ENCODE measurements around the gene CRB1.

Gene CRB1

DNA sequence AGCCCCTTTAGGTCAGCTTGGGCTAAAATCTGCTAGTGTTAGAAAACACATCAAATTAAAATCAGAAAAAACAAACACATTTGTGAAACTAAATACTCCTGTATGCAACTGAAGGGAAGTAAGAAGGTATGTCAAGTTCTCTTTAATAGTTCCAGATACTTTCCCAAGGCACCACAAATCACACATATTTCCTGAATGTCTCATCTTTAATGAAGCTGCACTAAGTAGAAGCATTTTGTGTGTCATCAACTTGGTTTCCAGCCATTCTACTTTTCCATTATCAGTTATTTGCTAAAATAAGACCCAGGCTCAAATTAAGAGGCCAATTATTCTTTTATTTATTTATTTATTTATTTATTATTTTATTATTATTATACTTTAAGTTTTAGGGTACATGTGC lies 34.7 kb downstream of the CRB1 start:
- DNase-seq (ENCODE audit: low read depth, low spot score) = no peak

GRCh38 chr1:197303463-197303862 lies 35.4 kb downstream of the CRB1 start:
- no peak overlapping the region for H3K27ac ChIP-seq
- DNase-seq (ENCODE audit: low read depth, low spot score) = no peak

More for the DNA sequence above, 34.7 kb downstream of the CRB1 start:
- H3K27ac ChIP-seq = no peak overlapping the region

DNA sequence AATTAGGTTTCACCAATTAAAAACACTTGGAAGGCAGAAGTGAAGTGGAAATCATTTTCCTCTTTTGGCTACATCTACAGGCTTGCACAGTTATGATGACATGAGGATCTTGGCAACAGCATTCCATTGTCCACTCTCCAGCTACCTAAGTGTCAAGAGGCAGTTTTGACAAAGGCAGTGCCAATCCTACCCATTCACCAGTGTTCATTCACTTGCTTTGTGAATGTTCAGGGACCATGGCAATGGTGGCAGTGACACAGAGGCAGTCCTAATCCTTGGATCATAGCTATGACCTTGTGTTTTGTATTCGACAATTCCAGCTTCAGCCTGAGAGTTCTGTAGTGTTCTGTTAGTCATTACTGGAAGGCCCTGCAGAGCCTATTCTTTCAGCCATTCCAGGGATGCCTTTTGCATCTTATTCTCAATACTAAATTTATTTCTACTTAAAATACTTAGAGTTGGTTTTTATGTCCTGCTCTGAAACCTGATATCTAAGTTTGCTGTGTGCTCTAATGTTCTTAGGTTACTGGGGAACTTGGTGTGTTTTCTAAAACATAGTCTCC lies 36.7 kb downstream of the CRB1 start:
- H3K27ac ChIP-seq = no peak overlapping the region
- no peak for DNase-seq (ENCODE audit: low read depth, low spot score)

DNA sequence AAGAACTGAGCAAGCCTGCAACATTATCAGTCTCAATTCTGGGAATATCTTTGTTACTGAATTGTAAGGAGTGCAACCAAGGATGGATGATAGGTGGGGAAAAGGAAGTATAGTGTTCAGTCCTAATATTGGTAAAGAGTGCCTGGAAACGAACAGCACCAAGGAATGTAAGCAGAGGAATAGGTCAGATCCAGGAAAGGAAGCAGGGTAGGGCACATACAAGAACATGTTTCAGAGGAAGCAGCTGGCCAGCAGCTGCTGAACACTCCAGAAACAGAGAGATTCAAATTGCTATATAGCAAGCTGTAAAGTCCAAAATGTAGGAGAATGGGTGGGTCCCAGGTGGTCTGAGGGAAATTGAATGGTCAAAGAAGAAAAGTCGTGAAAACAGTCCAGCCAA lies 37.9 kb downstream of the CRB1 start:
- no peak for DNase-seq (ENCODE audit: low read depth, low spot score)
- no peak overlapping the region for H3K27ac ChIP-seq

DNA sequence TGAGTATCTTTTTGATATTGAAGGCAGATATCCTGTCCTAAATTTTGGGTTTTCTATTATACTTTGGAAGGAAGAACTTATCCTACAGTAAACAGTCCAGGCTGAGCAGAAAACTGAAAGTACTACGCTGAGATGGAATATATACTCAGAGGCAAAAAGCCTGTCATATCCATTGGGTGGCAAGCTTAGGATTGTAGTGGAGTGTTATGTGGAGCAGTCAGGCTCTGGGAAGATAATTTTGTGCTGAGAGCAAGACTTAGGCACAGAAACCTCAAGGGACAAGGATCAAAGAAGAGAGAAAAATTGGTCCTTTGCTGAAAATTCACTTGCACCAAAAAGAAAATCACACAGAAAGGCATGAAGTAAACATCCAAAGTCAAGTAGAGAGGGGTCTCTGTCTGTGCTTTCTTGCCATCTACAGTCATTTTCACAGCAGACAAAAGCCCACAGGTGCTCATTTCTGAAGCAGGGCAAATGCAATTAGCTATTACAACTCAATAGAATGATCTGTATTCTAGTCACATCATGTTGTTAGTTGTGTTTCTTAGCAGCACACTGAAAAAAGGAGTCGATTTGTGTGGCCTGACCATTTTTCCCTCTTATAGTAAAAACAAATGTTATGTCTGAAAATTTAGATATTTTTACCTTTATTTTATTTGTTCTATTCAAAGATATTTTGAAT lies 38.5 kb downstream of the CRB1 start:
- no peak overlapping the region for H3K27ac ChIP-seq
- no peak for DNase-seq (ENCODE audit: low read depth, low spot score)

DNA sequence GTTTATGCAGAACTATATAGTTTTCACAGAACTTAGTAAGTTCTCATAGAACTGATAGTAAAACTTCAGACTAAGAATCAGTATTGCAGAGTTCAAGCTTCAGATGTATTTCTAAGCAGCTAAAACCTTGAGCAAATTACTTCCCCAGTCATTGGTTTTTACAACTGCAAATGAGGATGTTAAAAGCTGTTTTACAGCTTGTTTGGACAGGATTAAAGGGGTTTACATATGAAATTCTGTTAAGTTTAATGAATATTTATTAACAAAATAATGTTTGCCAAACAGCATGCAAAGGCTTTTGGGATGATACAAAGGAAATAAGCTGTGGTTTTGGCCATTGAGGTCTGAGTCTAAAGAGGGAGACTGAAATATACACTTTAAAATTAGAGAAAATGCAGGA lies 39.1 kb downstream of the CRB1 start:
- DNase-seq (ENCODE audit: low read depth, low spot score) = no peak
- no peak overlapping the region for H3K27ac ChIP-seq

GRCh38 chr1:197307551-197307950 lies 39.5 kb downstream of the CRB1 start:
- H3K27ac ChIP-seq = no peak overlapping the region
- DNase-seq (ENCODE audit: low read depth, low spot score) = no peak

GRCh38 chr1:197311081-197311480 lies 43.0 kb downstream of the CRB1 start:
- no peak for DNase-seq (ENCODE audit: low read depth, low spot score)
- H3K27ac ChIP-seq = no peak overlapping the region

DNA sequence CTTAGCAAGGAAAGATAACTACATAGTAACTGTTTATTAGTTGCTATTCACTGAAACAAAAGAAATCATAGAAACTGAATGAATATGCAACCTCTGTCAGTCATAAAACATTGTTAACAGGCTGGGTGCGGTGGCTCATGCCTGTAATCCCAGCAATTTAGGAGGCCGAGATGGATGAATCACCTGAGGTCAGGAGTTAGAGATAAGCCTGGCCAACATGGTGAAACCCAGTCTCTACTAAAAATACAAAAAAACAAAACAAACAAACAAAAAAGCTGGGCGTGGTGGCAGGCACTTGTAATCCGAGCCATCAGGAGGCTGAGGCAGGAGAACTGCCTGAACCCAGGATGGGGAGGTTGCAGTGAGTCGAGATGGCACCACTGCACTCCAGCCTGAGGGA lies 44.1 kb downstream of the CRB1 start:
- peak; percentile 5 for DNase-seq (ENCODE audit: low read depth, low spot score)
- no peak overlapping the region for H3K27ac ChIP-seq

DNA sequence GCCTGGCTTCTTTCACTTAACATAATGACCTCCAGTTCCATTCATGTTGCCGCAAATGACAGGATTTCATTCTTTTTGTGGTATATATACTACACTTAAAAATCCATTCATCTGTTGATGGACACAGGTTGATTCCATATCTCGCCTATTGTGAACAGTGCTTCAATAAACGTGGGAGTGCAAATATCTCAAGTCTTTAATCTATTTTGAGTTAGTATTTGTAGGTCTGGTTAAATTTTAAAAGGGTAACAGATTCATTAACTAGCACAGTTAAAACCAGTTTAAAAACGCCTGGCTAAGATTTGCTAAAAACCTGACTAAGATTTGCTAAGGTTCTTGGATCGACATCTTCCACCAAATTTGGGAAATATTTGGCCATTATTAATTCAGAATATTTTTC lies 45.7 kb downstream of the CRB1 start:
- H3K27ac ChIP-seq = no peak overlapping the region
- no peak for DNase-seq (ENCODE audit: low read depth, low spot score)

GRCh38 chr1:197314682-197315081 lies 46.6 kb downstream of the CRB1 start:
- DNase-seq (ENCODE audit: low read depth, low spot score) = no peak
- no peak overlapping the region for H3K27ac ChIP-seq

DNA sequence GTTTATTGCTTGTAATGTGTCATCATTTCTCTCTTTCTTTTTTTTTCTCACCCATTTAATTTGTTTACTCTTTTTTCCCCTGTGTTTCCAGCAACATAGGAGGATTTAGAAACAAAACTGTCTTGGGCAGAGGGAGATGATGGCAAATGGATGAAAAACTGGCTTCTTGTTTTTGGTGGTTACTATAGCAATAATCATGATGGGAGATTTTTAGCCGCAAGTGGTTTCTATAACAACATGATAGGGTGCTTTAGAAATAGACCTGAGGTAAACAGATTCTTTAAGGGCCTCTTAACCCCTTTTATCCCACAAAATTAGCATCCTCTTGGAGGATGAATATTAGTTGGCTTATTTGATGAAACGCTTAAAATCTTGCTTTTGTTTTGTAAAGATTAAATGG lies 51.6 kb downstream of the CRB1 start:
- no peak overlapping the region for H3K27ac ChIP-seq
- DNase-seq (ENCODE audit: low read depth, low spot score) = no peak

DNA sequence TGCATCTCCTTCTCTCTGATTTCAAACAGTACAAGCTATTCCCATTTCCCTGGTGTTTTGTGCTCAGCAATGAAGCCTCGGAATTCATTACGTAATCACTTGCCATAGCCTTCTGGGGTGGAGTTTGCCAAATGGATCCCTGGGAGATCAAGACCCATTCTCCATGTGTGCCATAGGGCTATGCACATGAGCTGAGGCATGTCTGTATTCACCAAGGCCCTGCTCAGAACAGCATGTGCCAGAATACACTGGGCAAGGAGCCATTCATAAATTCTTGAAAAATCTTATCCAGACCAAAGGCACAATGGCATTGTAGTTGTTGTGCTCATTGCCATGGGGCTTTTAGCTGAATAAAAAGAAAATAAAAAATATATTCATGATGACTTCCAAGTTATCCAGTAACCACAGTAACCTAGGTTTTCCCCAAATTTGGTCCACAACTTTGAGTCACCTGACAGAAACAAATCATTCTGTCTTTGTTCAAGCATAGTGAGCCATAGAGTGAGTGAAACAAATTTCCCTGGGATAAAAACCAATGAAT lies 53.0 kb downstream of the CRB1 start:
- peak; percentile 31 for DNase-seq (ENCODE audit: low read depth, low spot score)
- H3K27ac ChIP-seq = peak overlapping the region; percentile 27

DNA sequence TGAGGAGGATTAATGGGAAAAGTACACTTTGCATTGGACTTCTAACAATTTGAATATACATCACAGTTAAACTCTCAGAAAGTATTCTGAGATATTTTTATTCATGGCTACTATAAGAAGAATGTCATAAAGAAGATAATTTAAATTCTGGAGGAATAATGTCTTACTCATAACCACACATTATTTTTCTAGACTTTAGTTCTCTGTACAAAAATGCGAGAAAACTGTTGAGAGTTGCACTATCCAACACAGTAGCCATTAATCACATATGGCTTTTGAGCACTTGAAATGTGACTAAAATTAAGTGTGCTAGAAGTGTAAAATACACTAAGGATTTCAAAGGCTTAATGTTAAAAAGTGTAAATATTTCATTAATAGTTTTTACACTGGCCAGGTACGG lies 53.8 kb downstream of the CRB1 start:
- DNase-seq (ENCODE audit: low read depth, low spot score) = no peak
- no peak overlapping the region for H3K27ac ChIP-seq

GRCh38 chr1:197327776-197328364 lies 59.8 kb downstream of the CRB1 start:
- DNase-seq (ENCODE audit: low read depth, low spot score) = no peak
- no peak overlapping the region for H3K27ac ChIP-seq

- DNase-seq (ENCODE audit: low read depth, low spot score) = no peak
Observed at GRCh38 chr1:197330213-197330612, 62.2 kb downstream of the CRB1 start.

DNA sequence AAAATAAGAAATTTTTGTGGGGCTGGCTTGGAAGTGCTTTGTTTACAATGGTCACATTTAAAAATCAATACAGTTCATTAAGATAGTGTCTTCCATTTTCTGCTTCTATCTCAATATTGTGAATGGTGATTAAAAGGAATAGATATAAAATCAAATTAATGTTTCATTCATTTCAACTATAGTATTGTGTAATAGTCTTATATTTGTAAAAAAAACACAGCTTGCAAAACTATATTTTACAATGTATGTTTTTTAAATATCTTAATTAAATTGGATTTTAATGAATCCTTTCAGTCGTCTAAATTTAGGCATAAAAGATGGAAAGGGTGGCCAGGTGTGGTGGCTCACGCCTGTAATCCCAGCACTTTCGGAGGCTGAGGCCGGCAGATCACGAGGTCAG lies 63.5 kb downstream of the CRB1 start:
- H3K27ac ChIP-seq = no peak overlapping the region

More at GRCh38 chr1:197330213-197330612, 62.2 kb downstream of the CRB1 start:
- H3K27ac ChIP-seq = no peak overlapping the region

GRCh38 chr1:197333041-197333440 lies 65.0 kb downstream of the CRB1 start:
- no peak for DNase-seq (ENCODE audit: low read depth, low spot score)
- no peak overlapping the region for H3K27ac ChIP-seq

More for the DNA sequence above, 63.5 kb downstream of the CRB1 start:
- DNase-seq (ENCODE audit: low read depth, low spot score) = no peak

DNA sequence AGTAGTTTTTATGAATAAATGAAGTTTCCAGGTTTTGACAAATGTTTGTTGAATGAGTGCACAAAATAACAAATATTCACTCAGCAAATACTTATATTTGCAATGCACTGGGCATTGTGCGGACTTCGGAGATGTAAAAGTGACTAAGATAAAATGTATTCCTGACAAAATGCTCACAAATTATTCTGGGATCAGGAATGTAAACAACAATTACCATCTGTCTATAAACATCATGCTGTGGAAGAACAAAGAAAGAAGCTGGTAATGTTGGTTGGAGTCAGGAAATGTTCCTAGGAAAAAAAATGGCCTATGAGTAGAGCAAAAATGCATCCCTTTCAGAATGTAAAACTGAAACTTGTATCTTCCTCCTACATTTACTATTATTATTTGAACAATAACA lies 68.5 kb downstream of the CRB1 start:
- H3K27ac ChIP-seq = no peak overlapping the region
- no peak for DNase-seq (ENCODE audit: low read depth, low spot score)

GRCh38 chr1:197339106-197340060 lies 71.3 kb downstream of the CRB1 start:
- H3K27ac ChIP-seq = no peak overlapping the region
- no peak for DNase-seq (ENCODE audit: low read depth, low spot score)

GRCh38 chr1:197341626-197342025 lies 73.6 kb downstream of the CRB1 start:
- H3K27ac ChIP-seq = no peak overlapping the region
- no peak for DNase-seq (ENCODE audit: low read depth, low spot score)

Data from epithelial cell of prostate (primary cell).